ENCODE results near the gene TDO2. TPM values are rescaled to one million over a fixed set of nuclear protein-coding genes. Genes with fewer than 3 reads are reported as not detected.
"Not testable (repeated sequence)": the region's sequence is repeated elsewhere in the genome, so short reads cannot be mapped to it uniquely, and the experiment has no call there.

Gene TDO2
- total RNA-seq, 1 donor = not detected

GRCh38 chr4:155930330-155930729, 26.8 kb downstream of the TDO2 start:
- Histone ChIP-seq H3K4me1 (ENCODE audit: insufficient read depth, low read length) (no peaks in the 10 kb centered on the region), H3K4me3 (ENCODE audit: low read length) (no peak overlapping the region), H3K9me3 (ENCODE audit: low read depth, low read length) (no peaks in the 10 kb centered on the region), H3K27me3 (ENCODE audit: insufficient read depth, low read length) (no peaks in the 10 kb centered on the region)

GRCh38 chr4:155931634-155932033, 28.1 kb downstream of the TDO2 start:
- Histone ChIP-seq H3K27me3 (ENCODE audit: insufficient read depth, low read length) (no peaks in the 10 kb centered on the region), H3K4me1 (ENCODE audit: insufficient read depth, low read length) (no peaks in the 10 kb centered on the region), H3K9me3 (ENCODE audit: low read depth, low read length) (no peaks in the 10 kb centered on the region), H3K4me3 (ENCODE audit: low read length) (no peak overlapping the region)

DNA sequence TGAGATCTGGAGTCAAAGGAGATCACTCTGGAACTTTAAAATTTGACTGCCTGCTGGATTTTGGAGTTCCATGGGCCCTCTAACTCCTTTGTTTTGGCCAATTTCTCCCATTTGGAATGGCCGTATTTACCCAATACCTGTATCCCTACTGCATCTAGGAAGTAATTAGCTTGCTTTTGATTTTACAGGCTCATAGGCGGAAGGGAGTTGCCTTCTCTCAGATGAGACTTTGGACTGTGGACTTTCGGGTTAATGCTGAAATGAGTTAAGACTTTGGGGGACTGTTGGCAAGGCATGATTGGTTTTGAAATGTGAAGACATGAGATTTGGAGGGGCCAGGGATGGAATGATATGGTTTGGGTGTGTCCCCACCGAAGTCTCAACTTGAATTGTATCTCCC, 31.1 kb downstream of the TDO2 start:
- not testable (repeated sequence) for H3K27me3 ChIP-seq (ENCODE audit: insufficient read depth, low read length); H3K4me1 ChIP-seq (ENCODE audit: insufficient read depth, low read length)

DNA sequence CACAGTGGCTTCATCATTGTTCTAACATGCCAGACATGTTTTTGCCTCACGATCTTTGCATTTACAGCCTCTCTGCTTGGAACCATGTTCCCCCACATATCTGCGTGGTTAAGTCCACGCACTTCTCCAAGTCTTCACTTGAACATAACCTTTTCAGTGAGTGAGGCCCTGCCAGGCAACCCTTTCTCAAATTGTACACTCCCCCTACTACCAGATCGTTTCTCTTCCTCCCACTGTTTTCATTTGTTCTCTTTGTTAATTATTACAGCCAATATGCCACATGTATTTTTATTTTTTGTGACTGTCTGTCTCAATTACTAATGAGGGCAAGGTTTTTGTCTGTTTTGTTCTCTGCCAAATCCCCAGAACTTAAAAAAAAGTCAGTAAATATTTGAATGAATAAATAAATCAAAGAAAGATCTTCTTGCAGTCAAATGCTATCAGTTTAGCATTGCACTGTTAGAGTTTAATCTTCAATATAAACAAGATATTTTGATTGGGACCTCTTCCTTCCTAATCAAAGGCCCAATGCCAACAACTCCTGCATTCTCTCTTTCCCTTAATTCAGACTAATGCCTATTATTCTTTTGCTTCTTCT, 32.0 kb downstream of the TDO2 start:
- Histone ChIP-seq H3K4me1 (ENCODE audit: insufficient read depth, low read length) (no peaks in the 10 kb centered on the region), H3K4me3 (ENCODE audit: low read length) (no peak overlapping the region), H3K9me3 (ENCODE audit: low read depth, low read length) (no peaks in the 10 kb centered on the region), H3K27me3 (ENCODE audit: insufficient read depth, low read length) (no peaks in the 10 kb centered on the region)

More for the DNA sequence above, 31.1 kb downstream of the TDO2 start:
- not testable (repeated sequence) for H3K4me3 ChIP-seq (ENCODE audit: low read length); H3K9me3 ChIP-seq (ENCODE audit: low read depth, low read length)

DNA sequence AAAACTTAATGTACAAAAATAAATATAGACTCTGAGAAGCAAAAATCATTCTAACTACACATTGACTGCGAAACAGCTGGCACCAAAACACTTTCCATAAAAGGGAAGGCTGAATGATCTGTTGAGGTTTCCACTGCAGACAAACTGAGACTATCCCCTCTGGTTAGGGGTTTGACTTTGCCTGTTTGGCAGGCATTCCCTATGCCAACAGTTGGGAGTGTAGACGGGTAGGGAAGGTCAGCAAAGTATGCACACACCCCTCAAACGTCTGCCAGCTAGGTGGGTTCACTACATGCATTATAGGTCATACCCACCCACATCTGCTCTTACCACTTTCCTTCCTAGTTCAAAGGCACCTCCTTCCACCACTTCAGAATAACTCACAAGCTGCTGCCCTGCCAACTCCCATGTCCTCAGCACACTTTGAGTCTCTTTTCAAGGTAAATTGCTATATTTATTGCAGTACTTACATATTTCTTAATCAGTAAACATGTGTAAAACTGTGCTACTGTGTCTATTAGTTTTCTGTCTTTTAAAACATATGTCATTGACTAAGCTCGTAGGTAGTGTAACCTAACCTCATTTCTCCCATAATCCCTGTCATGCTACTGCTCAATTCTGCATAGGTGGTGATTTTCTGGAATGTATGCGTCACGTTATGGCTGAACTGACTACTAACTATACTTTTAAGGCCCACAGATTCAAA, 37.7 kb downstream of the TDO2 start:
- Histone ChIP-seq H3K9me3 (ENCODE audit: low read depth, low read length) (no peaks in the 10 kb centered on the region), H3K4me3 (ENCODE audit: low read length) (no peak overlapping the region), H3K4me1 (ENCODE audit: insufficient read depth, low read length) (no peaks in the 10 kb centered on the region), H3K27me3 (ENCODE audit: insufficient read depth, low read length) (no peaks in the 10 kb centered on the region)

DNA sequence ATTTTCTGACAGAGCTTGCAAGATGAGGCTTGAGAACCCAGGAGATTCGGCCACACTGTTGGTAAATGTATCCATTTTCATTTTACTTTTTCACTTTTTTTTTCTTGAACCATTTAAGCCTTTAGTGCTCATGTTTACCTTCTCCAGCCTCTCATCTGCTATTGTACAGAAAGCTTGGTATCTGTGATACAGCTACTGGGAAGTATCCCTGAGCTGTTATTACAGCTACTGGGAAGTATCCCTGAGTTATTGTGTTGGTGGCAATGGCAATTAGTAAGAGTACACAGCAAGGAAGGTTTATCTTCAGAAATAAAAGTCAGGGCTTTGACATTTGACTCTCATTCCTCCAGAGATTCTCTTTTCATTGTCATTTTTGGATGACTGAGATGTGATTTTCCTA, 38.3 kb downstream of the TDO2 start:
- Histone ChIP-seq H3K4me1 (ENCODE audit: insufficient read depth, low read length) (no peaks in the 10 kb centered on the region), H3K27me3 (ENCODE audit: insufficient read depth, low read length) (no peaks in the 10 kb centered on the region), H3K9me3 (ENCODE audit: low read depth, low read length) (no peaks in the 10 kb centered on the region), H3K4me3 (ENCODE audit: low read length) (no peak overlapping the region)

DNA sequence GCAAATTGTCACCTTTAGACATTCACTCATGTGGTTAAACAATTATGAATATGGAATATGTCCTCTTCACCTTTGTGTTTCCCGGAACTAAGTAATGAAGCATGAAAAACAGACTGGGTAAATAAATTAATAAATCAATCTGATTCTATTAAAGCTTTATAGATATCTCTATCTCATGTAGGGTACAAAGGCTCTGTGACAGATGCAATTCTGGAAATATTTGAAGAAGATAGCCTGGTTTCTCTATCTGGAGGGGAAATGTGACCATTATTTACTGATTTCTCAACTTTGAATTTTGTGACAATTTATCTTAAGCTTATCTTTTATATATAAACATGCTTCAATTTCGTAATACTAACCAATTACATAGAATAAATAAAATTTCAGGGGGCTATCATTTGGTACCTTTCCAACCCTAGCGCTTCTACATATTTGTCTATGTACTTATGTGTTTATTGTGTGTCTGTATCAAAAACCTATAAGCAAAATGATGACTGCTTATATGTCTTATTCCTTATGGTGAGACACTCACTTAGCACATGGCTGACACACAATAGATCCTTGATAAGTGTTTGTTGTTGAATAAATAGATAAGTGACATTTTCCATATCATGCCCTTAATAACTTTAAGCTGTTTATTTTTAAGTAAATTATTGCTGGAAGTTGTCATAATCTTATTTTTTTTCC, 40.3 kb downstream of the TDO2 start:
- H3K4me3 ChIP-seq (ENCODE audit: low read length) = no peak overlapping the region
- H3K27me3 ChIP-seq (ENCODE audit: insufficient read depth, low read length) = no peaks in the 10 kb centered on the region
- no peaks in the 10 kb centered on the region for H3K4me1 ChIP-seq (ENCODE audit: insufficient read depth, low read length)
- no peaks in the 10 kb centered on the region for H3K9me3 ChIP-seq (ENCODE audit: low read depth, low read length)

DNA sequence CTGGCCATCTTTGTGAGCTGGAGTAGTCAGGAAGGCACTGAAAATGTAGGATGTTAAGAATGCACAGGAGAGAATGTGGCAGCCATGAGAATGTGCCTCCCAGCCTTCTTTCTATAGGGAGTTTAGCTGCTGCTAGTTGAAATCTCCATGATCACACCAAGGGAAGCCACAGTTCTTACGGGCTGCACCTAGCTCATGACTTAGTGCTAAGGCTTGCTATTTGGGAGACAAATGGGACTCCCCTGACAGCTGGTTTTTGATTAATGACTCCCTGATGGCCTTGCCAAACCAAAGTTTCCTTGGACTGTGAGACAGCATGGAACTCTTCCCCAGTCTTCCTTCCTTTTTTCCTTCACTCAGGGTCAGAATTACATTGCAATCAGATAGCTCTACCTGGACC, 41.0 kb downstream of the TDO2 start:
- H3K27me3 ChIP-seq (ENCODE audit: insufficient read depth, low read length) = no peaks in the 10 kb centered on the region
- H3K9me3 ChIP-seq (ENCODE audit: low read depth, low read length) = no peaks in the 10 kb centered on the region
- no peak overlapping the region for H3K4me3 ChIP-seq (ENCODE audit: low read length)
- no peaks in the 10 kb centered on the region for H3K4me1 ChIP-seq (ENCODE audit: insufficient read depth, low read length)

DNA sequence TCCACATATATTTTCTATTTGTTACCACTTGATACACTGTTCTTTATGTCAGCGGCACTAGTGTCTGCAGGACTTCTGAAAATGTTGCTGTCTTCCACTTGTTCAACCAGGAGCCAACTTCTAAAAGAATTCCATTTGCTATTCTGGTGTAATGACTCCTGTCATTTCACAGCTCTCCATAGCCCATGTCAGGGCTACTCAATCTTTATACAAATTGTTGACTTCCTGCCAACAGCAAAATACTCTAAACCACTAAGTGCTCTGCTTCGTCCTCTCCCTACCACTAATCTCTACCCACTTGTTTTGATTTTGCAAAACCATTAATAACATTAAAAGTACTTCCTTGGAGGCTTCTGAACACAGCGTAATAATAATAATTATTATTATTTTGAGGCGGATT, 43.0 kb downstream of the TDO2 start:
- no peak overlapping the region for H3K4me3 ChIP-seq (ENCODE audit: low read length)
- H3K27me3 ChIP-seq (ENCODE audit: insufficient read depth, low read length) = no peaks in the 10 kb centered on the region
- H3K9me3 ChIP-seq (ENCODE audit: low read depth, low read length) = no peaks in the 10 kb centered on the region
- no peaks in the 10 kb centered on the region for H3K4me1 ChIP-seq (ENCODE audit: insufficient read depth, low read length)

GRCh38 chr4:155948541-155948940, 45.0 kb downstream of the TDO2 start:
- Histone ChIP-seq H3K4me1 (ENCODE audit: insufficient read depth, low read length) (peaks cover 4% of the 10 kb centered on the region), H3K4me3 (ENCODE audit: low read length) (no peak overlapping the region)

DNA sequence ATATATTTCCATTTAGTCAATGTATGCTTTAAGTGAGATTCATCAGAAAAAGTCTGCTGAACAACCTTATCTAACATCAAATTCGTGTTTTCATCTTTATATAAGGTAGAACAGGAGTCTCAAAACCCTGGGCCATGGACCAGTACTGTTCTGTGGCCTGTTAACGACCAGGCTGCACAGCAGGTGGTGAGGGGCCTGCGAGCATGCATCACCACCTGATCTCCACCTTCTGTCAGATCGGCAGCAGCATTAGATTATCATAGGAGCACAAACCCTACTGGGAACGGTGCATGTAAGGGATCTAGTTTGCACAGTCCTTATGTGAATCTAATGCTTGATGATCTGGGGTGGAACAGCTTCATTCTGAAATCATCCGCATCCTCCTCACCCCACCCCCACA, 47.0 kb downstream of the TDO2 start:
- no peaks in the 10 kb centered on the region for H3K27me3 ChIP-seq (ENCODE audit: insufficient read depth, low read length)
- peaks cover 8% of the 10 kb centered on the region for H3K4me1 ChIP-seq (ENCODE audit: insufficient read depth, low read length)
- H3K4me3 ChIP-seq (ENCODE audit: low read length) = no peak overlapping the region
- no peaks in the 10 kb centered on the region for H3K9me3 ChIP-seq (ENCODE audit: low read depth, low read length)

More at GRCh38 chr4:155948541-155948940, 45.0 kb downstream of the TDO2 start:
- H3K27me3 ChIP-seq (ENCODE audit: insufficient read depth, low read length) = no peaks in the 10 kb centered on the region
- H3K9me3 ChIP-seq (ENCODE audit: low read depth, low read length) = no peaks in the 10 kb centered on the region

DNA sequence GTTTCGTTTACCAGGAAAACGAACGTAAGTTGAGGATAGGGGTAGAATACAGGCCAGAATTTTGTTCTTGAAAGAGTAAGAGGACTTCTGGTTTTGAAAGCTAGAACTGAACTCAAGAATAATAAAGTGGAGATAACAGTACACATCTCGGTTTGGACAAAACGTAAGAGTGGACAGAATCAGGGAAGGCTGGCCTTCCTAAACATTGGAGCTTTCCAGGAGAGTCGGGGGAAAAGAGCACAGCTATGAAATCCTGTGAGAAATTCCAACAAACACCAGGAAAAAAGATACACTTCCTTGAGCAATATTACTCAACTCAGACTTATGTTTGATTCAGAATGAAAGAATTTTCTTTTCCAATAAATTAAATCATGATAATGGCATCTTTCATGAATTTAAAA, 49.0 kb downstream of the TDO2 start:
- H3K4me3 ChIP-seq (ENCODE audit: low read length) = no peak overlapping the region

DNA sequence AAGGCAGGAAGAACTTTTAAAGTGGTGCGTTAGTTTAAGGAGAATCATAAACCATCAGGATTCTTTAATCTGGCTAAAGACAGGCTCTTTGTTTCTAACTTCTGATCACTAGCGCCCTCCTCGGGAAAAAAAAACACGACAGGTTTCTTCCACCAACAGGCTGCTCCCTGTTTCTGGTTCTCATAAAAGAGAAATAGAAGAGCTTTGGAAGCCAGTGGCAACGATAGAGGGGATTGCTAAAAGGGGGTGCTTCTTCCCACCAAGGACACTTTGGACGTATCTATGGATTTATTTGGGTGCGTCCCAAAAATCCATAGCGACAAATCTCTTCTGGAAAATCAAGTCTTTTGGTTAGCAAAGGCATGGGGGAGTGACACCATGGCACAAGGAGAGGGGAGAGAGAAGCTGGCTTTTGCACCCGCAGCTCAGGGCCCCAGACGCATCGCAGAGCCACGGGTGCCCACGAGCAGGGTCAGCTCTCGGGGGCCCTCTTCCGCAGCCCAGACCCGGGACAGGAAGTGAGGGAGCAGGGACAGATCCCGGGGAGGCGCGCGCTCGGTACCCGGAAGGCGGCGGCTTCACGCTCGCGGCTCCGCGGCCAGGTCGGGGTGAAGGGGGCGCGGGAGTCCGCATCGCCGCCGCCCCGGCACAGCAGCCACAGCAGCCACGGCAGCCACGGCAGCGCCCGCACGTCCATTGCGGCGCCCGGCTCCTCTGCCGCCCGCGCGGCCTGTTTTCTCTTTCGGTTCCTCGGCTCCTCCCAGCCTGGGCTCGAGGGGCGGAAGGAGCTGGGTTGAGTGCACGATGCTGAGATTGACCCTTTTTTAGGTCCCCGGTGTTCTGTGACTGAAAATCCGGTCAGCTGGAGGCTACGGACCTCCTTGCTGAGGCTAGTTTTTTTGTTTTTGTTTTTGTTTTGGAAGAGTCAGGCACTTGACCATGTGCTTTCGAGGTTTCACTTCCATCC, 49.9 kb downstream of the TDO2 start, which contains the start of gene CTSO:
Gene CTSO, minus strand, starts transcription at position 716 of the 967 bp plus-strand sequence. Its CDS starts 19 bp downstream, at position 697.
- Histone ChIP-seq H3K27me3 (ENCODE audit: insufficient read depth, low read length) (no peaks in the 10 kb centered on the region), H3K9me3 (ENCODE audit: low read depth, low read length) (no peaks in the 10 kb centered on the region), H3K4me1 (ENCODE audit: insufficient read depth, low read length) (peaks cover 8% of the 10 kb centered on the region), H3K4me3 (ENCODE audit: low read length) (peak within 1 kb of the TSS; percentile 94)

More for the DNA sequence above, 49.0 kb downstream of the TDO2 start:
- Histone ChIP-seq H3K27me3 (ENCODE audit: insufficient read depth, low read length) (no peaks in the 10 kb centered on the region), H3K4me1 (ENCODE audit: insufficient read depth, low read length) (peaks cover 8% of the 10 kb centered on the region), H3K9me3 (ENCODE audit: low read depth, low read length) (no peaks in the 10 kb centered on the region)

DNA sequence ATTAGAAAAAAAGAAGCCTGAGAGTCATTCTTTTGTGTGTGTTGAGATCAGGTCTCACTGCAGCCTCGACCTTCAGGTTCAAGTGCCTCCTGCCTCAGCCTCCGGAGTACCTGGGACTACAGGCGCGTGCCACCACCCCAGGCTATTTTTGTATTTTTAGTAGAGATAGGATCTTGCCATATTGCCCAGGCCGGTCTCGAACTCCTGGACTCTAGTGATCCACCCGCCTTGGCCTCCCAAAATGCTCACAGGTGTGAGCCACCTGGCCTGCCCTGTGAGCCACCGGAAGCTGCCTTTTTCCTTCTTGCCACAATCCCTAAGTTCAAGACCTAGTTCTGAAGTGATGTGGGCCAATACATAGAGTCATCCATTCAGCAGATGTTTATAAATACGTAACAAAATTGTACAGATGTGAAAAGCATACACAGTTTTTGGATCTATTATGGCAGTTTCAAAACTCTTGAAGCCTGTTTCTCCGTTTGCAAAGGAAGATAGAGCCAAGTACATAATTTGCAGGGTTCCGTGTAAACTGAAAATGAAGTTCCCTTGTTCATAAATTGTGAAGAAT, 50.7 kb downstream of the TDO2 start:
- Histone ChIP-seq H3K27me3 (ENCODE audit: insufficient read depth, low read length) (no peaks in the 10 kb centered on the region), H3K9me3 (ENCODE audit: low read depth, low read length) (no peaks in the 10 kb centered on the region), H3K4me3 (ENCODE audit: low read length) (peak overlapping the region; percentile 94), H3K4me1 (ENCODE audit: insufficient read depth, low read length) (peaks cover 8% of the 10 kb centered on the region)
